PC-3 (cell line): ENCODE data around the gene LYZL2. TPM values are rescaled to one million over a fixed set of nuclear protein-coding genes. Genes with fewer than 3 reads are reported as not detected.

Experiments used
- ATAC-seq: fragments of 200-7000 bp; cut with Tn5 transposase; 2 replicates; pipeline ENCODE4 v1.9.1; 2020; ENCODE audit warnings: mild to moderate bottlenecking, moderate library complexity
- BruUV-seq: library from RNA; stranded (reverse); fragments of 400-500 nt; replicated peaks from 2 replicates; lab custom pipeline; 2021; lab: Mats Ljungman, UMichigan
- CTCF ChIA-PET: fragments of 300-600 bp; sonication (Branson Sonifier 250); formaldehyde crosslinking; loops from one replicate; lab custom pipeline; 2022; ENCODE audit warnings: antibody characterized with exemption; lab: Charles Lee
- POLR2A ChIA-PET: fragments of 300-600 bp; sonication (Branson Sonifier 250); formaldehyde crosslinking; loops from one replicate; lab custom pipeline; 2022; ENCODE audit warnings: antibody characterized with exemption; ENCODE audit not compliant: unreplicated experiment; lab: Charles Lee
- DNase-seq: peaks from one replicate; pipeline ENCODE4 v3.0.0-alpha.2; 2015
- H2AFZ ChIP-seq: fragments of 300-600 bp; sonication (generic); 2 replicates; pipeline ENCODE4 v1.6.0; 2016; ENCODE audit warnings: antibody characterized with exemption, low read length
- H3F3A ChIP-seq: fragments of 300-600 bp; sonication (generic); one replicate; pipeline ENCODE4 v1.6.0; 2017; ENCODE audit warnings: antibody characterized with exemption, low read length, control low read depth, mild to moderate bottlenecking; ENCODE audit not compliant: unreplicated experiment
- H3K27ac ChIP-seq: fragments of 300-600 bp; sonication (generic); 2 replicates; pipeline ENCODE4 v1.5.1; 2016; ENCODE audit warnings: mild to moderate bottlenecking, low read length
- H3K27me3 ChIP-seq: fragments of 300-600 bp; sonication (generic); 2 replicates; pipeline ENCODE4 v1.6.1; 2016; ENCODE audit warnings: low read length, mixed read lengths
- H3K36me3 ChIP-seq: fragments of 300-600 bp; sonication (generic); 2 replicates; pipeline ENCODE4 v1.6.1; 2016; ENCODE audit warnings: low read depth, mixed run types, low read length, mixed read lengths
- H3K4me1 ChIP-seq: fragments of 300-600 bp; sonication (generic); 2 replicates; pipeline ENCODE4 v1.5.1; 2016; ENCODE audit warnings: low read length; ENCODE audit not compliant: insufficient read depth
- H3K4me2 ChIP-seq: fragments of 300-600 bp; sonication (generic); 2 replicates; pipeline ENCODE4 v1.6.0; 2016; ENCODE audit warnings: low read length
- H3K4me3 ChIP-seq: fragments of 300-600 bp; sonication (generic); 2 replicates; pipeline ENCODE4 v1.5.1; 2016; ENCODE audit warnings: mild to moderate bottlenecking, low read length, mixed read lengths
- H3K79me2 ChIP-seq: fragments of 300-600 bp; sonication (generic); 2 replicates; pipeline ENCODE4 v1.6.1; 2017; ENCODE audit warnings: low read length, mixed read lengths
- H3K9ac ChIP-seq: fragments of 300-600 bp; sonication (generic); 2 replicates; pipeline ENCODE4 v1.6.0; 2016; ENCODE audit warnings: mild to moderate bottlenecking, low read length
- H3K9me2 ChIP-seq: fragments of 300-600 bp; sonication (generic); replicated peaks from 2 replicates; pipeline ENCODE4 v1.6.1; 2016; ENCODE audit warnings: mixed run types, low read length, mixed read lengths
- H3K9me3 ChIP-seq: fragments of 300-600 bp; sonication (generic); 2 replicates; pipeline ENCODE4 v1.6.1; 2016; ENCODE audit warnings: low read length, mixed read lengths
- H4K20me1 ChIP-seq: fragments of 300-600 bp; sonication (generic); 2 replicates; pipeline ENCODE4 v1.6.1; 2016; ENCODE audit warnings: low read length, mixed read lengths
- CTCF ChIP-seq: fragments of 300-600 bp; sonication (generic); conservative IDR thresholded peaks from 2 replicates; pipeline ENCODE4 v1.5.1; 2017; ENCODE audit warnings: antibody characterized with exemption, low read depth, mild to moderate bottlenecking, low read length
- EZH2 ChIP-seq: fragments of 300-600 bp; sonication (generic); IDR thresholded peaks from one replicate; pipeline ENCODE4 v1.6.1; 2017; ENCODE audit warnings: antibody characterized with exemption, mild to moderate bottlenecking, low read length; ENCODE audit not compliant: unreplicated experiment
- EZH2phosphoT487 ChIP-seq: fragments of 300-600 bp; sonication (generic); IDR thresholded peaks from 2 replicates; pipeline ENCODE4 v1.6.1; 2018; ENCODE audit warnings: mild to moderate bottlenecking, antibody characterized with exemption, low read length, borderline replicate concordance
- intact Hi-C: fragments of 100-400 bp; cut with micrococcal nuclease; formaldehyde crosslinking; loops from 2 replicates; pipeline ENCODE4 v1.9.0; 2023
- total RNA-seq: library from RNA; depleted of rRNA; stranded (reverse); fragments of >200 nt; gene quantifications from 2 replicates; pipeline ENCODE4 v1.2.3, GENCODE V29; 2014

Gene LYZL2
- total RNA-seq, 1 experiment from 2014 or later = not detected

- ATAC-seq (no peak), DNase-seq (no peak)
- H3K36me3 ChIP-seq = no peaks in the 10 kb centered on the region
- H2AFZ ChIP-seq = no peak overlapping the region
- H3K27ac ChIP-seq = no peak overlapping the region
- H3K4me2 ChIP-seq = no peak overlapping the region
- H3K4me1 ChIP-seq = no peaks in the 10 kb centered on the region
- H3K9ac ChIP-seq = no peak overlapping the region
- ChIA-PET POLR2A (no interaction called here), CTCF (no interaction called here)
- no peaks in the 10 kb centered on the region for H3K9me2 ChIP-seq
- H3K4me3 ChIP-seq = no peak overlapping the region
- BruUV-seq = no TSS peak
- H4K20me1 ChIP-seq = no peaks in the 10 kb centered on the region
- intact Hi-C loops = no loop called here
- no peaks in the 10 kb centered on the region for H3K9me3 ChIP-seq
- no peaks in the 10 kb centered on the region for H3F3A ChIP-seq
- TF ChIP-seq EZH2 = no peak
- no peak for TF ChIP-seq EZH2phosphoT487
- no peak for TF ChIP-seq CTCF
- H3K27me3 ChIP-seq = no peaks in the 10 kb centered on the region
- no peaks in the 10 kb centered on the region for H3K79me2 ChIP-seq
These were observed 52.5 kb downstream of the LYZL2 start for GRCh38 chr10:30577048-30577447.

GRCh38 chr10:30576641-30577040, 52.9 kb downstream of the LYZL2 start:
- Histone ChIP-seq H4K20me1 (no peaks in the 10 kb centered on the region), H3K27me3 (no peaks in the 10 kb centered on the region), H3K79me2 (no peaks in the 10 kb centered on the region), H3K27ac (no peak overlapping the region), H3F3A (no peaks in the 10 kb centered on the region), H3K4me2 (no peak overlapping the region), H3K9ac (no peak overlapping the region), H3K4me3 (no peak overlapping the region), H3K9me3 (no peaks in the 10 kb centered on the region), H3K9me2 (no peaks in the 10 kb centered on the region), H3K4me1 (no peaks in the 10 kb centered on the region), H3K36me3 (no peaks in the 10 kb centered on the region), H2AFZ (no peak overlapping the region)
- TF ChIP-seq EZH2phosphoT487 = no peak
- POLR2A ChIA-PET = no interaction called here
- CTCF ChIA-PET = no interaction called here
- intact Hi-C loops = no loop called here
- no TSS peak for BruUV-seq
- no peak for DNase-seq
- no peak for ATAC-seq

- no peaks in the 10 kb centered on the region for H4K20me1 ChIP-seq
- TF ChIP-seq EZH2phosphoT487 (no peak), CTCF (no peak), EZH2 (no peak)
- ChIA-PET POLR2A (no interaction called here), CTCF (no interaction called here)
- no peaks in the 10 kb centered on the region for H3K27me3 ChIP-seq
- DNase-seq = no peak
- H3K4me2 ChIP-seq = no peak overlapping the region
- BruUV-seq = no TSS peak
- ATAC-seq = no peak
- H2AFZ ChIP-seq = no peak overlapping the region
- intact Hi-C loops = no loop called here
- no peaks in the 10 kb centered on the region for H3F3A ChIP-seq
- no peaks in the 10 kb centered on the region for H3K79me2 ChIP-seq
- no peaks in the 10 kb centered on the region for H3K36me3 ChIP-seq
- H3K4me3 ChIP-seq = no peak overlapping the region
- H3K9me2 ChIP-seq = no peaks in the 10 kb centered on the region
- H3K27ac ChIP-seq = no peak overlapping the region
- H3K9me3 ChIP-seq = no peaks in the 10 kb centered on the region
- H3K4me1 ChIP-seq = no peaks in the 10 kb centered on the region
- no peak overlapping the region for H3K9ac ChIP-seq
These were observed 55.1 kb downstream of the LYZL2 start for GRCh38 chr10:30574432-30574796.
